ENCODE measurements around the gene FOXP1. TPM values are rescaled to one million over a fixed set of nuclear protein-coding genes. Genes with fewer than 3 reads are reported as not detected.

The FOXP1 gene
- total RNA-seq, 1 donor from 2014 or later = 113 TPM

GRCh38 chr3:71323558-71323957 is 260.0 kb downstream of the FOXP1 start:
- DNase-seq (ENCODE audit: extremely low spot score, unreplicated experiment) = no peak
- Mint-ChIP-seq H3K36me3 (peaks cover 11% of the 10 kb centered on the region), H3K9me3 (peaks cover 4% of the 10 kb centered on the region), H3K27ac (no peak overlapping the region), H3K27me3 (no peaks in the 10 kb centered on the region), H3K4me1 (ENCODE audit: unreplicated experiment) (peaks cover 17% of the 10 kb centered on the region), H3K4me3 (no peak overlapping the region)
- no peak for TF ChIP-seq CTCF (conservative IDR thresholded peaks at IDR 0.05)

GRCh38 chr3:71322154-71322553 is 261.4 kb downstream of the FOXP1 start:
- H3K4me3 Mint-ChIP-seq = no peak overlapping the region
- no peak for TF ChIP-seq CTCF (conservative IDR thresholded peaks at IDR 0.05)
- H3K4me1 Mint-ChIP-seq (ENCODE audit: unreplicated experiment) = peaks cover 27% of the 10 kb centered on the region
- no peaks in the 10 kb centered on the region for H3K27me3 Mint-ChIP-seq
- H3K36me3 Mint-ChIP-seq = peaks cover 7% of the 10 kb centered on the region
- no peak overlapping the region for H3K27ac Mint-ChIP-seq
- peaks cover 4% of the 10 kb centered on the region for H3K9me3 Mint-ChIP-seq
- DNase-seq (ENCODE audit: extremely low spot score, unreplicated experiment) = no peak

GRCh38 chr3:71319771-71320170 is 263.8 kb downstream of the FOXP1 start:
- no peak for TF ChIP-seq CTCF (conservative IDR thresholded peaks at IDR 0.05)
- no peaks in the 10 kb centered on the region for H3K27me3 Mint-ChIP-seq
- H3K27ac Mint-ChIP-seq = no peak overlapping the region
- peaks cover 3% of the 10 kb centered on the region for H3K36me3 Mint-ChIP-seq
- peaks cover 19% of the 10 kb centered on the region for H3K4me1 Mint-ChIP-seq (ENCODE audit: unreplicated experiment)
- no peak overlapping the region for H3K4me3 Mint-ChIP-seq
- H3K9me3 Mint-ChIP-seq = no peaks in the 10 kb centered on the region
- no peak for DNase-seq (ENCODE audit: extremely low spot score, unreplicated experiment)

- H3K27me3 Mint-ChIP-seq = no peaks in the 10 kb centered on the region
- H3K4me1 Mint-ChIP-seq (ENCODE audit: unreplicated experiment) = peaks cover 19% of the 10 kb centered on the region
- no peak overlapping the region for H3K27ac Mint-ChIP-seq
- no peak overlapping the region for H3K4me3 Mint-ChIP-seq
- H3K9me3 Mint-ChIP-seq = no peaks in the 10 kb centered on the region
- peaks cover 3% of the 10 kb centered on the region for H3K36me3 Mint-ChIP-seq
- no peak for DNase-seq (ENCODE audit: extremely low spot score, unreplicated experiment)
- no peak for TF ChIP-seq CTCF (conservative IDR thresholded peaks at IDR 0.05)
Measured at GRCh38 chr3:71318458-71318827, 265.1 kb downstream of the FOXP1 start.

GRCh38 chr3:71317749-71318457 is 265.6 kb downstream of the FOXP1 start:
- Mint-ChIP-seq H3K9me3 (no peaks in the 10 kb centered on the region), H3K27me3 (no peaks in the 10 kb centered on the region), H3K36me3 (peaks cover 3% of the 10 kb centered on the region), H3K4me3 (peak overlapping the region; percentile 28), H3K27ac (peak overlapping the region; percentile 55), H3K4me1 (ENCODE audit: unreplicated experiment) (peaks cover 19% of the 10 kb centered on the region)
- no peak for DNase-seq (ENCODE audit: extremely low spot score, unreplicated experiment)
- no peak for TF ChIP-seq CTCF (conservative IDR thresholded peaks at IDR 0.05)

Measured in type B pancreatic cell (in vitro differentiated cells).